Panc1 (cell line): ENCODE results near the gene AGPAT1.

Experiments used
- CTCF ChIP-seq: fragments of 450-650 bp; IDR thresholded peaks from 2 replicates; pipeline ENCODE4 v1.5.1; 2017; ENCODE audit warnings: mild to moderate bottlenecking
- POLR2AphosphoS5 ChIP-seq: IDR thresholded peaks from 2 replicates; pipeline ENCODE4 v1.6.1; 2012; ENCODE audit warnings: mild to moderate bottlenecking, low read depth, low read length, moderate library complexity
- REST ChIP-seq, 2 experiments: IDR thresholded peaks; 2 replicates each; pipeline ENCODE4 v1.6.1; 2011 to 2012; ENCODE audit warnings: low read depth in 2 of 2, control low read depth in 1 of 2, low read length in 1 of 2, mild to moderate bottlenecking in 1 of 2, moderate library complexity in 1 of 2; ENCODE audit not compliant: insufficient read depth in 1 of 2

GRCh38 chr6:32218167-32218566, 42.3 kb upstream of the AGPAT1 start:
- TF ChIP-seq POLR2AphosphoS5 (no peak), CTCF (no peak), REST (IDR thresholded peaks at IDR 0.05; ENCODE audit: insufficient read depth in 1 of 2, low read depth in 2 of 2, low read length in 1 of 2) (no peak)
